Stimulated activated CD8-positive, alpha-beta memory T cell treated with anti-CD3 and anti-CD28 coated beads, Interleukin-12 subunit alpha, Interleukin-12 subunit beta, amount 100 ng/mL, for 24 hours (primary cell): Measurements from ENCODE around the gene MRPL46.
"Not testable (repeated sequence)": the region's sequence is repeated elsewhere in the genome, so short reads cannot be mapped to it uniquely, and the experiment has no call there.

Source experiments
- DNase-seq: peaks from one replicate; pipeline ENCODE4 v3.0.0-alpha.2; 2020; ENCODE audit errors: extremely low read depth

MRPL46 gene

GRCh38 chr15:88441076-88441730, 26.0 kb downstream of the MRPL46 start:
- DNase-seq, result no peak

GRCh38 chr15:88440021-88440420, 27.2 kb downstream of the MRPL46 start:
- no peak for DNase-seq

- no peak for DNase-seq
Observed at GRCh38 chr15:88438181-88438580, 29.0 kb downstream of the MRPL46 start.

GRCh38 chr15:88434106-88434505, 33.1 kb downstream of the MRPL46 start:
- DNase-seq, result not testable (repeated sequence)

GRCh38 chr15:88433046-88433685, 34.0 kb downstream of the MRPL46 start:
- DNase-seq, result no peak

GRCh38 chr15:88431441-88431840, 35.7 kb downstream of the MRPL46 start:
- no peak for DNase-seq

GRCh38 chr15:88430051-88430450, 37.1 kb downstream of the MRPL46 start:
- DNase-seq, result no peak

- no peak for DNase-seq
Observed at GRCh38 chr15:88428805-88429605, 38.2 kb downstream of the MRPL46 start.

GRCh38 chr15:88428053-88428452, 39.1 kb downstream of the MRPL46 start:
- DNase-seq, result no peak

- no peak for DNase-seq
Observed at GRCh38 chr15:88426304-88426703, 40.9 kb downstream of the MRPL46 start.

- DNase-seq, result no peak
Observed at GRCh38 chr15:88423331-88423730, 43.9 kb downstream of the MRPL46 start.

- DNase-seq, result no peak
Observed at GRCh38 chr15:88419830-88420229, 47.4 kb downstream of the MRPL46 start.
